ENCODE results near the gene FIP1L1.

DNA sequence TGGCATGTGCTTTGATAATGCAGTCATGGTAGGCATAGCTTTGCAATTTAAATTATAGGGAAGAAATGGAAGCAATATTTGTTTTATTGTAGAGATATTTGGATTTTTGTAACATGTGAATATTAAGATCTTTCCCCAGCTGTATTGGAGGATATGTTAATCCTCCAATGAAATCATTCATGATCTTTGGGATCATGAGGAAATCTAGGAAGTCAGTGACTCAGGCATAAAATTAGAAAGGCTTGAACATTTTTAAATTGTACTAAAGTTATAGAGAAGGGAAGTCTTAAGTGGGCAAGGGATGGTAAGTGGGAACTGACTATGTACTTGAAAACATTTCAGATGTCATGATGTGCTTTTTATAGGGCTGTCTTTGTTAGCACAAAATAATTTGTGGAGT is 46.8 kb downstream of the FIP1L1 start:
- no peak for TF ChIP-seq POLR2A (IDR thresholded peaks at IDR 0.05)
- TF ChIP-seq, protein P1, sequence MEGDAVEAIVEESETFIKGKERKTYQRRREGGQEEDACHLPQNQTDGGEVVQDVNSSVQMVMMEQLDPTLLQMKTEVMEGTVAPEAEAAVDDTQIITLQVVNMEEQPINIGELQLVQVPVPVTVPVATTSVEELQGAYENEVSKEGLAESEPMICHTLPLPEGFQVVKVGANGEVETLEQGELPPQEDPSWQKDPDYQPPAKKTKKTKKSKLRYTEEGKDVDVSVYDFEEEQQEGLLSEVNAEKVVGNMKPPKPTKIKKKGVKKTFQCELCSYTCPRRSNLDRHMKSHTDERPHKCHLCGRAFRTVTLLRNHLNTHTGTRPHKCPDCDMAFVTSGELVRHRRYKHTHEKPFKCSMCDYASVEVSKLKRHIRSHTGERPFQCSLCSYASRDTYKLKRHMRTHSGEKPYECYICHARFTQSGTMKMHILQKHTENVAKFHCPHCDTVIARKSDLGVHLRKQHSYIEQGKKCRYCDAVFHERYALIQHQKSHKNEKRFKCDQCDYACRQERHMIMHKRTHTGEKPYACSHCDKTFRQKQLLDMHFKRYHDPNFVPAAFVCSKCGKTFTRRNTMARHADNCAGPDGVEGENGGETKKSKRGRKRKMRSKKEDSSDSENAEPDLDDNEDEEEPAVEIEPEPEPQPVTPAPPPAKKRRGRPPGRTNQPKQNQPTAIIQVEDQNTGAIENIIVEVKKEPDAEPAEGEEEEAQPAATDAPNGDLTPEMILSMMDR (IDR thresholded peaks at IDR 0.05), result no peak
